ACHN (cell line): ENCODE results near the gene RNF123.

Experiments used
- DNase-seq: peaks from one replicate; pipeline ENCODE4 v3.0.0-alpha.2; 2015
- in situ Hi-C: cut with HindIII; loops from 2 replicates; pipeline ENCODE4 v1.10.0; 2017; ENCODE audit warnings: low sequenced_read_pairs, low pct_ligation_motif_present, low pct_unique_long_range_greater_than_20kb

RNF123 gene

DNA sequence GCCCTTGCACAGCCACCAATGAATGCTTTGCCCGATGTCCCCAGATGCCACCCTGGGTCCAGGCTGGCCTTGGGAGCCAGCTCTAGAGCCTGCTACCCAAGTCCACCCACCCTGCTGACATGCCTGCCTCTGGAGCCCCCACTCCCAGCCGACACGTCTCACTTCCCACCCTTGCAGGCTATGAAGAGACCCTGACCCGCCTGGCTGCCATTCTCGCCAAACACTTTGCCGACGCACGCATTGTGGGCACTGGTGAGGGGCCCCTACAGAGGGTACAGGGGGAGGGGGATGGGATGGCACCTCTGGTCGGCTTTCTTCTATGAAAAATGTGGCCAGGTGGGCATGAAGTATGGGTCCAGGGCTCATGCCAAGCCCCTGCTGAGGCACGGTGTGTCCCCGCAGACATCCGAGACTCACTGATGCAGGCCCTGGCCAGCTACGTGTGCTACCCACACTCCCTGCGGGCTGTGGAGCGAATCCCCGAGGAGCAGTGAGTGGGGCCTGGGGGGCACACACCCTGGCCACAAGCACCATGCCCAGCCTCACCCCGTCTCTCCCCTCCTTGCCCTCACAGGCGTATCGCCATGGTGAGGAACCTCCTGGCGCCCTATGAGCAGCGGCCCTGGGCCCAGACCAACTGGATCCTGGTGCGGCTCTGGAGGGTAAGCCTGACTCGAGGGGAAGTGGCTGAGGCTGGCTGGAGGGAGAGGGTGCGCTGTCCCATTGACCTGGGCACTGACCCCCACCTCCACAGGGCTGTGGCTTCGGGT, 24.2 kb downstream of the RNF123 start:
- no peak for DNase-seq
- in situ Hi-C loops, result no loop called here

DNA sequence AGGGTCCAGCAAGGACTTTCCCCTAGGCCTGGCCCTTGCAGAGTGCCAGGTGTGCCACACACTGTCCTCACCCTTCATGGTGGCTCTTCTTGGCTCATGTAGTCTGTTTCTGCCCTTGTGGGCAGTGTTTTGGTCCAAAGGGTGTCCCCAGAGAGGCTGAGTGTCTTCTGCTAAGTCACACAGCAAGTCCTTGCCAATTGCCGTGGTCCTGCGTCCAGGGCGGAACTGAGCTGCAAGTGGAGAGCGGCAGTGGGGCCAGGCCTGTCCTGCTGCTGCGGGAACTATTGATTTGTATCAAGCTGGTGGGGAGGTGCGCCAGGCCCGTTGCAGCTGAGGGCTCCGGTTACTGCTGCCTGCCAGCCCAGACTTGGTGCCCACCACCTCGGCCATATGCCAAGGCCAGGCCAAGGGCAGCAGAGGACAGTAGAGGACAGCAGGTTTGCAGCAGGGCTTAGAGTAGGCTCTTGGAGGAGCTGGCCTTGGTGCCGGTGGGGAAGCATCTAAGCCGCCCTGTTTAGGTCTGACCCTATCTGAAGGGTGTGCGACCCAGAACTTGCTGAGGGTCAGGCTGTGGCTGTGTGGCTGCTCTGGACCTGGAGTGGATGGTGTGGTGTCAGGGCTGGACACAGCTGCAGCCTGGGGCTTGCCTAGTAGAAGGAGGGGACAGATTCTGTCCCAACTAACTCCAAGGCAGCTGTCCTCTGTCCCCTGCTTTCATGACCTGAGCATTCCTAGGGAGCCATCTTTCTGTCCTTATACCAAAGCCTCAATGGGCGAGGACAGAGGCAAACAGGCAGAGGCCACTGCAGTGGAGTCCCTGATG, 25.6 kb downstream of the RNF123 start:
- DNase-seq, result no peak
- in situ Hi-C loops, result no loop called here

DNA sequence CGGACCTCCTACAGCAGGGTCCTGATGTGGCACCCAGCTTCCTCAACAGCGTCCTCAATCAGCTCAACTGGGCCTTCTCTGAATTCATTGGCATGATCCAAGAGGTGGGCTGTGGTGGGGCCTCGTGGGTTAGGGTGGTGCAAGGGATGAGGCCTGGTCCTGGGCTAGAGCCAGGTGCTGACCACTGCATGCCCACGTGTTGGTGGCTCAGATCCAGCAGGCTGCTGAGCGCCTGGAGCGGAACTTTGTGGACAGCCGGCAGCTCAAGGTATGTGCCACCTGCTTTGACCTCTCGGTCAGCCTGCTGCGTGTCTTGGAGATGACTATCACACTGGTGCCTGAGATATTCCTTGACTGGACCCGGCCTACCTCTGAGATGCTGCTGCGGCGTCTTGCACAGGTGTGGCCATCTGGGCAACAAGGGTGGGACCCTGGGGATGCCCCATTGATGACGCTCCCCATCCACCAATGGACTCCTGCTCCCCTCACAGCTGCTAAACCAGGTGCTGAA, 26.3 kb downstream of the RNF123 start:
- no peak for DNase-seq
- in situ Hi-C loops, result no loop called here

DNA sequence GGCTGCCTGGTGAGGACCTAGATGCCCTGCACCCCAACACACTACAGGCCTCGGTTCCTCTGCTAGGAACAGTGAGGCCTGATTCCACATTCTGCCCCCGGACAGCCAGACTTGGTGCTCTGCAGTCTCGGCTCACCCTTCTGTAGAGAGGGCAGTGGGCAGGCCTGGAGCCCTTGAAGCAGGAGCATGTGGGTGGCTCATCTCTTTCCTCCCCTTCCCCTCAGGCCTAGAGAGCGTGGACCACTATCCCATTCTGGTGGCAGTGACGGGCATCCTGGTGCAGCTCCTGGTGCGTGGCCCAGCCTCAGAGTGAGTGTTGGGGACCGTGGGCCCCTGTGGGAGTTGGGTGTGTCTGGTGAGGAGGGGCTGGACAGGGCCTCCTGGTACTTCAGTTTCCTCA, 26.8 kb downstream of the RNF123 start:
- DNase-seq, result no peak
- in situ Hi-C loops, result no loop called here

DNA sequence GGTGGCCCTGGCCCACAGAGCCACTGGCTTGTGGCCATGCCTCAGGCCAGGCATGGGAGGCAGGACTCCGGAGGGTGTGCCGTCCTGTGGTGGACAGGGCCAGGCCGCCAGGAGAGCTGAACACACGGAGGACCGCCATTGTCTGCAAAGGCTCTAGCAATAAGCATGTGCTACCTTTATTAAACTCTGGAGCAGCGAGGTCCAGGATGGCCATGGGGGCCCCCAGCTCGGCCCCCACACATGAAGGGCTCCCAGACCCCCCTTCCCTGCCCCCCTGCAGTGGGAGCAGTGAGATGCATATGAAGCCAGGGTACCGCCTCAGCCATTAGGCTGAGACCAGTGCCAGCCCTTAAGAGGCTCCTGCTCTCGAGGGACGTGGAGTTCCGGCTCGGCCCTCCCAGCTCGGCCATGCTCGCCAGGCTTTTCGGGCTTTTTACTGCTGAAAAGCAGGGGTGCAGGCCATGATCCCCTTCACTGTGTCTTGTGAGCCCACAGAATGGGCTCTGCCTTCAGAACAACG, 27.4 kb downstream of the RNF123 start:
- in situ Hi-C loops, result no loop called here
- no peak for DNase-seq

DNA sequence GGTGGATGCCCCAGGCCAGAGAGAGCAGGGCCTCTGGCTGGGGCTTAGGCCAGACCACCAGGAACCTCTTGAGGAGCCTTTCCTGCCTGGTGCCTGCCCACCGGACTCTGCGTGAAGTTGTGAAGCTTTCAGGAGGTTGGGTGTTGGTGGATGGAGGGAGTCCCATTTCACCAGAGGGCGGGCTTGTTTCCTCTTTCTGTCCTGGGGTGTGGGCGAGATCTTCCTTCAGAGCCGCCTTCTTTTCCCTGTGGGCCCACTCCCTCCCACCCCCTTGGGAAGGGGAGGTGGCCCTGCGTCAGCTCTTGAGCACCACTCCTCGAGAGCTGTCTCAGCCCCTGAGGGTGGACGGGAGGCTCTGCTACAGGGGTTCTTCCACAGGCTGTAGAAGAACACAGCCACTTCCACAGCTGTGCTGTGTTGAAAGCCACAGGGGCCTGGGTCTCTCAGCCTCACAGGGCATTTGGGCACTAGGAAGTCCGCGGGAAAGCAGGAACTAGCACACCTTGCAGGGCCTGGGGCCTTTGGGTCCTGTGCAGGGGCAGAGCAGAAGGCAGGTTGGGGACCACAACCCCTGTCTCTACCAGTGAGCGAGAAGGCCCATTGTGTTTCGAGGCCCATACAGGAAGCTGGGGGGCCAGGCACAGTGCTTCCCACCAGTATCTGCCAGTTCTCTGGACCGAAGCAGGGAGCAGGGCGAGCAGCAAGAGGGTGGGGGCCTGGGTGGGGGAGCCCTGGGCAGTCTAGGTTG, 28.0 kb downstream of the RNF123 start:
- in situ Hi-C loops, result no loop called here
- DNase-seq, result no peak

DNA sequence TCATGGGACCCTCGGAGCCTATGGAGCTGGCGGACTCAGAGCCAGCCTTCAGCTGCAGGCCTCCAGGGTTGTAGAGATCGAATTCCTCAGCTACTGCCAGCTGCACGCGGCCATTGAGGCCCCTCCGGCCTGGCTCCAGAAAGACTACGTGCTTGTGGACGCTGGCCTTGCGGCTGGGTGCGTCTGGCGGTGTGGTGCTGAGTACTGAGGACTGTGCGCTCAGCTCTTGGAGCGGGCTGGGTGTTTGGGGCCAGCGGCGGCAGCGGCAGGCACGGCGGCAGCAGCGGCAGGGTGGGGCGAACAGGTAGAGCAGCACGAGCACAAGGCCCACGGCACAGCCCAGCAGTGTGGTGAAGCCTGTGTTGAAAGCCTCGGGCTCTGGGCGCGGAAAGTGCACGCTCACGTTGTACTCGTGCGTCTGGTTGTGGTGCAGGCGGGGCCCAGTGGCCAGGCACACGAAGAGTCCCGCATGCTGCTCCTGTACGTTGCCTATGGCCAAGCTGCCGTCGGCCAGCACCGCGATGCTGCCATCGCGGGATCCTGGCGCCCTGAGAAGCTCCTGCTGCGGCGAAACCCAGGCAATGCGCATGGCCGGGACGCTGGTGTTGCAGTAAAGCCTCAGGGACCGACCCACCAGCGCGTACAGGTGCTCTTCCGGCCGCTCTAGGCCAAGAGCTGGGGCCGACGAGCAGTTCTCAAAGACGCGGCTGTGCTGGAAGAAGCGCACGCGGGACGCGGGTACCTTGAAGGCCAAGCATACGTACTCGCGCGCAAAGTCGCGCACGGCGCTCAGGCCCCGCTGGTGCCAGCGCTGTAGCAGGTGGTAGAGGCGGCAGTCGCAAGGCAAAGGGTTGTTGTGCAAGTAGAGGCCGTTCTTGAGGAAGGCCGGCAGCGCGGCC, 28.9 kb downstream of the RNF123 start:
- in situ Hi-C loops, result no loop called here
- no peak for DNase-seq

DNA sequence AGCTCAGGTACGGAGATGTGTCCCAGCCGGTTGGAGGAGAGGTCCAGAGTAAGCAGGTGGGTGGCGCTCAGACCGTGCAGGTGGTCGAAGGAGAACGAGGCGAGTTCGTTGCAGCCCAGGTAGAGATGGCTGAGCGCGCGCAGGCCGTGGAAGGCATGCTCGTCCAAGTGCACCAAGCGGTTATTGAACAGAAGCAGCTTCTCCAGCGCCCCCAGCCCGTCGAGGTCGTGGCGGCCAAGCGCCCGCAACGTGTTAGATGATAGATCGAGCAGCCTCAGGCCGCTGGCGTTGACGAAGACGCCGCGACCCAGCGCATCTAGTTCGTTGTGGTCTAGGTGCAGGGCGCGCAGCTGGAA, 29.5 kb downstream of the RNF123 start:
- in situ Hi-C loops, result no loop called here
- DNase-seq, result no peak

DNA sequence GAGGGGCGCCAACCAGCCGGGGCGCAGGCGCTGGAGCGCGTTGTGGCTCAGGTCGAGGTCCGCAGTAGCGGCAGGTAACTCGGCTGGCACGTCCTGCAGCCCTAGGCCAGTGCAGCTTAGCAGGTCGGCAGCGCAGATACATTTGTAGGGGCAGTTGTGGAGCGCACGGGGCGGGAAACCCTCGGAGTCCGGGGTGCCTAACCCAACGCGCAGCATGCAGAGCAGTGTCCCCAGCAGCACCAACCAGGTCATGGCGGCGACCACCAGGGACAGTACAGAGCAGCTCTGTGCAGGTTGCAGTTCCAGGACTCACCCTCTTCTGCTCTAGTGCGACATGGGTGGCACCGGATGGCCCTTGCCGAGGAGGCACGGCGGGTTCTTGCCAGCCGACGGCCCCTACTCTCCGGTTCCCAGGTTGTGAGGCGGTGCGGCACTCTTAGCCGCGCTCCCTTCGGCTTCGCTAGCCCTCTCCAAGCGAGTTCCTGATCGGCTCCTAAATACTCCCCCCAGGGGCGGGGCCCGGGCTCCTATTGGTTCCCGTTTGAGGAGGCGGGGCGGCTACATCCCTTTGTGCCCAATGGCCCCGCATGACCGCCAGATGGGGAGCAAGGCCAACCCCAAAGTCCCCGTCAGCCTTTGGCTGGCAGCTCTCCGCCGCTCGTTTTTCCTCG, 30.0 kb downstream of the RNF123 start, which contains the start of gene AMIGO3:
Gene AMIGO3, minus strand, starts transcription at position 471 of the 671 bp plus-strand sequence. Its CDS starts 219 bp downstream, at position 252.
- in situ Hi-C loops, result no loop called here
- peak; percentile 90 for DNase-seq

DNA sequence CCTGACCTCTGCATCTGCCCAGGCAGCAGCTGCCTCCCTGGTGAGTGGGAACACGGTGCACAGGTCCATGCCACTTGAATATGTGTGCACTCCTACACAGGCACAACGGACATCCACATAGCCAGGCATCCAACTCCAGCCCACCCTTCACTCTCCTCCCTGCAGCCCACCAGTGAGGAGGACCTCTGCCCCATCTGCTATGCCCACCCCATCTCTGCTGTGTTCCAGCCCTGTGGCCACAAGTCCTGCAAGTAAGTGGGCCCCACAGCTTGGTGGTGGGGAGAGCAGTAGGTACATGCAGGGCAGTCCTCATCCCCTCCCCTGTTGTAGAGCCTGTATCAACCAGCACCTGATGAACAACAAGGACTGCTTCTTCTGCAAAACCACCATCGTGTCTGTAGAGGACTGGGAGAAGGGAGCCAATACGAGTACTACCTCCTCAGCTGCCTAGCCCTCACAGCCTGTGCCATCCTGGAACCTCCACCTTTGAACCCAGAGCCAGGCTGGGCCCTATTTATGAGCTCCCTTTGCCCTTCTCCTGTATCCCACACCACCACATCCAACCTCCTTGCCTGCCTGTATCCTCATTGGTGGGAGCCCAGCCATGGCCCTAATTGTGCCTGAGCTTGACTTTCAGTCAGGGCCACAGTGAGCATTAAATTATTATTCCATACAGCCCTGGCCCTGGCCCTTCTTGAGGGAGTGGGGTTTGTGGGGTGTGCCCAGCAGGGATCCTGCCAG, 31.7 kb downstream of the RNF123 start:
- no peak for DNase-seq
- in situ Hi-C loops, result no loop called here

DNA sequence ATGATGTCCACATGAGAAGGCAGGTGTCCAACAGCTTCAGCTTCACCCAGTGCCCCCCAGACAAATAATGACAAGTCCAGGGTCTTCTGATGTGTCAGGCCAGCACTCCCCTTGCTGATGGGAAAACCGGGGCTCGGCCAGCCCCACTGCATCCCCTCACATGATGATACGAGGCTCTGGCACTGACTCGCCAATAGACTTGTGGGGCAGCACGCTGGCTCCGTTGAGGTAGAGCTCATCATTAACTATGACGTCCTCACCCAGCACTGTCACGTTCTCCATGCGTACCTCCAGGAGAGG, 32.2 kb downstream of the RNF123 start:
- DNase-seq, result no peak
- in situ Hi-C loops, result no loop called here

DNA sequence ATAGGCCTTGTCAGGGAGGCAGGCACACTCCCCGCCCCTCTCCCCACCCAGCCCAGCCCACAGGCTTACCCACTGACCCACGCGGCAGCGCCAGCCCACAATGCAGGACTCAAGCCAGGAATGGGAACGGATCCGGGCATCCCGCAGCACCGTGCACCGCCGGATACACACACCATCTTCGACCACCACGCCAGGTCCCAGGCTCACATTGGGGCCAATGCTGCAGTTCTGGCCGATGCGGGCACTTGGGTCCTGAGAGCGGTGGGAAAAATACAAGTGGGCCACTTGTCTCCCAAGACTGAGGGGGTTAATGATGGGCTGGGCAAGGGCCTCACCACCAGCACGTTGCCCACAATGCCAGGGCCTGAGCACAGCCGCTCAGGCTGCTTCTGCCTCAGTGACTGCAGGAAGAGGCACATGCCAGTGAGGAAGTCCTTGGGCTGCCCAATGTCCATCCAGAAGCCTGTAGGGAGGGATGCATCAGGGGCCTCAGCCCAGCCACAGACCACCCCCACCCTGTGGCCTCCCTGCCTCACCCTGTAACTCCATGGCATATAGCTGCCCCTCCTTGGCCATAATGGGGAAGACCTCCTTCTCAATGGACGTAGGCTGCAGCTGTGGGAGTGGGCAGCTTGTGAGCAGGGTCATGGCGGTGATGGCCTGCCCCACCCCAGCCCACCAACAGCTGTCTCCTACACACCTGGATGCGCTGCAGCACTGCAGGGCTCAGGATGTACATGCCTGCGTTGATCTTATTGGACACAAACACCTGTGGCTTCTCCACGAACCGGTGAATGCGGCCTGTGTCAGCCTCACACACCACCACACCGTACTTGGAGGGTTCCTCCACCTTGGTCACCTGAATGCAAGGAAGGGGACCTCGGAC, 32.8 kb downstream of the RNF123 start:
- DNase-seq, result no peak
- in situ Hi-C loops, result no loop called here

DNA sequence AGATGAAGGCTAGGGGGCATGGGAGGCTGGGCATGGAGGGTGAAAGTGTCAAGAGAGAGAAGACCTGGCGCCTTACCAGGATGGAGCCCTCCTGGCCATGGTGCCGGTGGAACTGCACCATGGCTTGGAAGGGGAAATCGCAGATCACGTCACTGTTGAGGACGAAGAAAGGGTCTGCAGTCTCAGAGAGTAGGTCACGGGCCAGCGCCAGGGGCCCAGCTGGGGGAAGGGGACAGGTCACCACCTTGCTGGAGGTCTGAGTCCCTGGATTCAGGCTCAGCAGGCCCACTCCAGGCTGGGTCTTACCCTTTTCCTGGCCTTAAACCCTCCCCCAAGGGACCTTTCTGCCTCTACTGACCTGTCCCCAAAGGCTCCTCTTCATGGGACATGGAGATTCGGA, 33.5 kb downstream of the RNF123 start:
- in situ Hi-C loops, result no loop called here
- DNase-seq, result no peak

DNA sequence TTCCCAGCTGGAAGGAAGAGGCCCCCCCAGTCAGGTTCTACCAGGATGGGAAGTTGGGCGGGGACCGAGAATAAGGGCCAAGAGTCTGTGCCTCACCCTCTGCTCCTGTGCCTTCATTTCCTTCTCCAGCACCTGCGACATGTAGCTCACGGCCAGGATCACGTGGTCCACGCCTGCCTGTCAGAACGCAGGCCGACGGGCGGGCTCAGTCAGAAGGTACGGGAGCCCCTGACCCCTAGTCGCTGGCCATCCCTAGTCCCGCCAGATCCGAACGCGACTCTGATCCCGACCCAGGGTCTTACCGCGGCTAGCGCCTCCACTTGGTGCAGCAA, 33.9 kb downstream of the RNF123 start:
- DNase-seq, result peak; percentile 31
- in situ Hi-C loops, result no loop called here

DNA sequence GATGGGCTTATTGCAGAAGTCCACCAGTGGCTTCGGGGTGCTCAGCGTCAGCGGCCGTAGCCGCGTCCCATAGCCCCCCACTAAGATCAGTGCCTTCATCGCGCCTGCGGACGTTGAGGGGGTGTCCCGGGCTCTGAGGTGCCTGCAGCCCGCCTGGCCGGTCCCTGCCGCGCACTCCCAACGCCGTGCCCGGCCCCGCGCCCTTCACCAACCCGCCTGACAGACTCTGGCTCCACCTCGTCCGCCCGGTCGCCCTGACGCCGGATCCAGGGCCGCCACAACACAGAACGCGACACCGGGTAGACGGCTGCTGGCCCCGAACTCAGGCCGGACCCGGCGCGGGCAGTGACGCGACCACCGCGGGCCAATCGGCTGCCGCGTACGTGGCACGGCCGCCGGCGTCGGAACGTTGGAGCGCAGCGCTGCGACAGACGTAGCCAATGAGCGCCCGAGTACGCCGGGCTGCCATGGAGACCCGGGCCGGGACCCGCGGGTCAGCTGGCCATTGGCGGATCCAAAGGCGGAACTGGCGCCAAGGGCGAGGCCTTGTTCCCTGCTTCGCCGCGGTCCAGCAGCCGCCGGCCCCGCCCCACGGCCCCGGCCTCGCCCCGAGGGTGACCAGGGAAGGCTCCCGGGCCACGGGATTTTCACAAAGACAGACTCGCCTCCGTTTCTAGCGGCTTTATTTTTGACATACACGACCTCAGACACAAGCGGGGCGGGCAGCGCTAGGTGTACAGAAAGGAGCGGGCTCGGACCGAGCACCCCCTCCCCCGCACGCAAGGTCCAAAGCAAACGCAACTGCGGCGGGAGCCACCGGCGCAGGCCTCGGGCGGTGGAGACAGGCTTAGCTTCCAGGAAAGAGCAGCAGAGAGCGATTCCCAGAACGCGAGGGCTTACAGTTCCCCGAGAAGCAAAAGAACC, 34.5 kb downstream of the RNF123 start, which contains the start of gene GMPPB:
Gene GMPPB, minus strand, starts transcription at position 324 of the 924 bp plus-strand sequence. Its CDS starts 225 bp downstream, at position 99.
- peak; percentile 95 for DNase-seq
- in situ Hi-C loops, result no loop called here
